HepG2 (cell line): Measurements from ENCODE around the gene SLC2A2. TPM values are rescaled to one million over a fixed set of nuclear protein-coding genes. Genes with fewer than 3 reads are reported as not detected.
A peak's percentile ranks its signal among the peaks of the same experiment; 100 is the strongest.

ENCODE experiments used
- FOXO1 ChIP-seq: sonication (generic); formaldehyde crosslinking; IDR thresholded peaks from 2 replicates; pipeline ENCODE4 v1.4.0; 2020; ENCODE audit warnings: missing genetic modification reagents
- HDAC1 ChIP-seq: sonication (generic); formaldehyde crosslinking; IDR thresholded peaks from 2 replicates; pipeline ENCODE4 v1.5.1; 2020; ENCODE audit warnings: mild to moderate bottlenecking, missing genetic modification reagents
- REPIN1 ChIP-seq: sonication (generic); formaldehyde crosslinking; IDR thresholded peaks from 2 replicates; pipeline ENCODE4 v1.8.0; 2022; ENCODE audit warnings: missing genetic modification reagents, low read depth, mild to moderate bottlenecking, borderline replicate concordance
- ZNF282 ChIP-seq: fragments of 450-650 bp; IDR thresholded peaks from 2 replicates; pipeline ENCODE4 v1.6.1; 2018; ENCODE audit not compliant: partially characterized antibody
- ZSCAN20 ChIP-seq: sonication (generic); formaldehyde crosslinking; IDR thresholded peaks from 2 replicates; pipeline ENCODE4 v1.4.0; 2020; ENCODE audit warnings: missing genetic modification reagents, mild to moderate bottlenecking, borderline replicate concordance
- polyA plus RNA-seq, 8 experiments: library from polyadenylated mRNA; depleted of rRNA in 3 of 8; stranded (reverse) in 7 of 8; unstranded in 1 of 8; fragments of >200 nt; fragmentation: Illumina TruSeq in 4 of 8; extraction: Trizol in 4 of 8; gene quantifications; 2 replicates each; pipeline versions ENCODE4 v1.2.1 to v1.2.3, GENCODE V29; 2011 to 2016; ENCODE audit warnings: low read depth in 4 of 8, missing spikeins in 1 of 8, mixed read lengths in 1 of 8; ENCODE audit not compliant: insufficient read depth in 1 of 8
- total RNA-seq, 5 experiments: library from RNA; depleted of rRNA; stranded (reverse); fragments of >200 nt; fragmentation: Illumina TruSeq; extraction: Trizol; gene quantifications; 2 replicates each; pipeline ENCODE4 v1.2.3, GENCODE V29; 2016; ENCODE audit warnings: low read depth in 1 of 5
- TF ChIP-seq, protein P1 (sequence below): sonication (generic); formaldehyde crosslinking; IDR thresholded peaks from 2 replicates; pipeline ENCODE4 v1.5.0; 2020; ENCODE audit warnings: mild to moderate bottlenecking, missing genetic modification reagents, borderline replicate concordance
- TF ChIP-seq, protein P2 (sequence below): sonication (generic); formaldehyde crosslinking; IDR thresholded peaks from 2 replicates; pipeline ENCODE4 v1.4.0; 2020; ENCODE audit warnings: mild to moderate bottlenecking, missing genetic modification reagents
- TF ChIP-seq, protein P3 (sequence below): sonication (generic); formaldehyde crosslinking; IDR thresholded peaks from 2 replicates; pipeline ENCODE4 v1.9.0; 2021; ENCODE audit warnings: missing genetic modification reagents, mild to moderate bottlenecking, borderline replicate concordance
- TF ChIP-seq, protein P4 (sequence below): IDR thresholded peaks from 2 replicates; pipeline ENCODE4 v1.6.1; 2012; ENCODE audit warnings: low read length, improper control_type of control experiment
- TF ChIP-seq, protein P5 (sequence below): sonication (generic); formaldehyde crosslinking; IDR thresholded peaks from 2 replicates; pipeline ENCODE4 v1.8.0; 2022; ENCODE audit warnings: missing genetic modification reagents, mild to moderate bottlenecking, inconsistent platforms, borderline replicate concordance
- TF ChIP-seq, protein P6 (sequence below): sonication (generic); formaldehyde crosslinking; IDR thresholded peaks from 2 replicates; pipeline ENCODE4 v1.4.0; 2020; ENCODE audit warnings: missing genetic modification reagents, low read depth, mild to moderate bottlenecking, borderline replicate concordance
- TF ChIP-seq, protein P7 (sequence below): IDR thresholded peaks from 2 replicates; pipeline ENCODE4 v1.6.1; 2016; ENCODE audit warnings: missing biosample characterization, missing genetic modification reagents, low read depth

SLC2A2 gene
- total and polyA plus RNA-seq, 2 of the 13 experiments (the other 11 are each of a cell fraction or from before 2014, with no cell fraction given): 19.5 to 23.2 TPM

DNA sequence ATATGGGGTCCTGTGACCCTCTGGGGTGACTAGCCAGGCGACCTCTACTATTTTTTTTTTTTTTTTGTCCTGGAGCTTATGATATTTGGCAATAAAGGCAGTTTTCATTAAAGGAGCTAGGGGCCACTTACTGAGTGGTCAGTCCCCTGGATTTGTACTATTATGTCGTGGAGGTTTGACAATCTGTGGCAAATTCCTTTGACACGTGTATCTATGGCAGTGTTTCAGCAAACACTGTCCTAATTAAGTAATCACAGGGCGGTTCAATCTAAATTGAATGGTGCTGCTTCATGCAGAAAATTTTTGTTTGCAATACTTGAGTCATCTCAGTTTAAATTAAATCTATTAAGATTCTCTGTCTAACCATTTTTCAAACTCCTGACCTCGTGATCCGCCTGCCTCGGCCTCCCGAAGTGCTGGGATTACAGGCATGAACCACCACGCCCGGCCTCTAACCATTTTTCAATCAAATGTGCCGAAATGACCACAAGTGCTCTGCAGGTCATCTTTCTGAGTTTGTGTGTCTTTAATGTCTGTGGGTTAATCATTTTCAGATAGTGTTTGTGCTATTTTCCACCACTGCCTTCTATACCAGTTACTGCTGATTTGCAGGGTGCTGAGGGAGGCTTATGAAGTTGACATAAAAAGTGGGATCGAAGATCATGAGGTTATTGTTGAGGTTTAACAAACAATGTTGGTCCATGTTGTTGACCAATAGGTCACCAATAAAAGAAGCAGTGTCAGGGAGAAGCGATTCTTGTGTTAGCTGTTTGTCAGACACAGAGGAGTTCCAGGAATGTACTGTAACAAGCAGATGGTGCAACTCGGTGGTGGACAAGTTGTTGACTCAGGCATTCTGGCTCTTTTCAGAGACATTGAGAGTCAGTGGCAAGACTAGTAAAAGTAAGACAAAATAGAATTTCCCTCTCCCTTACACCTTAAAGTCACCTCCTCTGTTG, 18.6 kb upstream of the SLC2A2 start (continued):
- TF ChIP-seq, protein P1, sequence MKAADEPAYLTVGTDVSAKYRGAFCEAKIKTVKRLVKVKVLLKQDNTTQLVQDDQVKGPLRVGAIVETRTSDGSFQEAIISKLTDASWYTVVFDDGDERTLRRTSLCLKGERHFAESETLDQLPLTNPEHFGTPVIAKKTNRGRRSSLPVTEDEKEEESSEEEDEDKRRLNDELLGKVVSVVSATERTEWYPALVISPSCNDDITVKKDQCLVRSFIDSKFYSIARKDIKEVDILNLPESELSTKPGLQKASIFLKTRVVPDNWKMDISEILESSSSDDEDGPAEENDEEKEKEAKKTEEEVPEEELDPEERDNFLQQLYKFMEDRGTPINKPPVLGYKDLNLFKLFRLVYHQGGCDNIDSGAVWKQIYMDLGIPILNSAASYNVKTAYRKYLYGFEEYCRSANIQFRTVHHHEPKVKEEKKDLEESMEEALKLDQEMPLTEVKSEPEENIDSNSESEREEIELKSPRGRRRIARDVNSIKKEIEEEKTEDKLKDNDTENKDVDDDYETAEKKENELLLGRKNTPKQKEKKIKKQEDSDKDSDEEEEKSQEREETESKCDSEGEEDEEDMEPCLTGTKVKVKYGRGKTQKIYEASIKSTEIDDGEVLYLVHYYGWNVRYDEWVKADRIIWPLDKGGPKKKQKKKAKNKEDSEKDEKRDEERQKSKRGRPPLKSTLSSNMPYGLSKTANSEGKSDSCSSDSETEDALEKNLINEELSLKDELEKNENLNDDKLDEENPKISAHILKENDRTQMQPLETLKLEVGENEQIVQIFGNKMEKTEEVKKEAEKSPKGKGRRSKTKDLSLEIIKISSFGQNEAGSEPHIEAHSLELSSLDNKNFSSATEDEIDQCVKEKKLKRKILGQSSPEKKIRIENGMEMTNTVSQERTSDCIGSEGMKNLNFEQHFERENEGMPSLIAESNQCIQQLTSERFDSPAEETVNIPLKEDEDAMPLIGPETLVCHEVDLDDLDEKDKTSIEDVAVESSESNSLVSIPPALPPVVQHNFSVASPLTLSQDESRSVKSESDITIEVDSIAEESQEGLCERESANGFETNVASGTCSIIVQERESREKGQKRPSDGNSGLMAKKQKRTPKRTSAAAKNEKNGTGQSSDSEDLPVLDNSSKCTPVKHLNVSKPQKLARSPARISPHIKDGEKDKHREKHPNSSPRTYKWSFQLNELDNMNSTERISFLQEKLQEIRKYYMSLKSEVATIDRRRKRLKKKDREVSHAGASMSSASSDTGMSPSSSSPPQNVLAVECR: peak; percentile 79; the same call in 1 of the 2 replicates
- TF ChIP-seq REPIN1 (CRISPR knock-in tag) (peak; percentile 99), ZSCAN20 (CRISPR knock-in tag) (no peak), HDAC1 (CRISPR knock-in tag) (peak; percentile 96), FOXO1 (CRISPR knock-in tag) (peak; percentile 100), ZNF282 (no peak)
- TF ChIP-seq, protein P2, sequence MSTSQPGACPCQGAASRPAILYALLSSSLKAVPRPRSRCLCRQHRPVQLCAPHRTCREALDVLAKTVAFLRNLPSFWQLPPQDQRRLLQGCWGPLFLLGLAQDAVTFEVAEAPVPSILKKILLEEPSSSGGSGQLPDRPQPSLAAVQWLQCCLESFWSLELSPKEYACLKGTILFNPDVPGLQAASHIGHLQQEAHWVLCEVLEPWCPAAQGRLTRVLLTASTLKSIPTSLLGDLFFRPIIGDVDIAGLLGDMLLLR (CRISPR knock-in tag): no peak
- TF ChIP-seq, protein P3, sequence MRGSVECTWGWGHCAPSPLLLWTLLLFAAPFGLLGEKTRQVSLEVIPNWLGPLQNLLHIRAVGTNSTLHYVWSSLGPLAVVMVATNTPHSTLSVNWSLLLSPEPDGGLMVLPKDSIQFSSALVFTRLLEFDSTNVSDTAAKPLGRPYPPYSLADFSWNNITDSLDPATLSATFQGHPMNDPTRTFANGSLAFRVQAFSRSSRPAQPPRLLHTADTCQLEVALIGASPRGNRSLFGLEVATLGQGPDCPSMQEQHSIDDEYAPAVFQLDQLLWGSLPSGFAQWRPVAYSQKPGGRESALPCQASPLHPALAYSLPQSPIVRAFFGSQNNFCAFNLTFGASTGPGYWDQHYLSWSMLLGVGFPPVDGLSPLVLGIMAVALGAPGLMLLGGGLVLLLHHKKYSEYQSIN: no peak
- TF ChIP-seq, protein P4, sequence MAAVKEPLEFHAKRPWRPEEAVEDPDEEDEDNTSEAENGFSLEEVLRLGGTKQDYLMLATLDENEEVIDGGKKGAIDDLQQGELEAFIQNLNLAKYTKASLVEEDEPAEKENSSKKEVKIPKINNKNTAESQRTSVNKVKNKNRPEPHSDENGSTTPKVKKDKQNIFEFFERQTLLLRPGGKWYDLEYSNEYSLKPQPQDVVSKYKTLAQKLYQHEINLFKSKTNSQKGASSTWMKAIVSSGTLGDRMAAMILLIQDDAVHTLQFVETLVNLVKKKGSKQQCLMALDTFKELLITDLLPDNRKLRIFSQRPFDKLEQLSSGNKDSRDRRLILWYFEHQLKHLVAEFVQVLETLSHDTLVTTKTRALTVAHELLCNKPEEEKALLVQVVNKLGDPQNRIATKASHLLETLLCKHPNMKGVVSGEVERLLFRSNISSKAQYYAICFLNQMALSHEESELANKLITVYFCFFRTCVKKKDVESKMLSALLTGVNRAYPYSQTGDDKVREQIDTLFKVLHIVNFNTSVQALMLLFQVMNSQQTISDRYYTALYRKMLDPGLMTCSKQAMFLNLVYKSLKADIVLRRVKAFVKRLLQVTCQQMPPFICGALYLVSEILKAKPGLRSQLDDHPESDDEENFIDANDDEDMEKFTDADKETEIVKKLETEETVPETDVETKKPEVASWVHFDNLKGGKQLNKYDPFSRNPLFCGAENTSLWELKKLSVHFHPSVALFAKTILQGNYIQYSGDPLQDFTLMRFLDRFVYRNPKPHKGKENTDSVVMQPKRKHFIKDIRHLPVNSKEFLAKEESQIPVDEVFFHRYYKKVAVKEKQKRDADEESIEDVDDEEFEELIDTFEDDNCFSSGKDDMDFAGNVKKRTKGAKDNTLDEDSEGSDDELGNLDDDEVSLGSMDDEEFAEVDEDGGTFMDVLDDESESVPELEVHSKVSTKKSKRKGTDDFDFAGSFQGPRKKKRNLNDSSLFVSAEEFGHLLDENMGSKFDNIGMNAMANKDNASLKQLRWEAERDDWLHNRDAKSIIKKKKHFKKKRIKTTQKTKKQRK: 0 out of 2 replicates have a peak, but pooled peaks have one; percentile 6
- TF ChIP-seq, protein P5, sequence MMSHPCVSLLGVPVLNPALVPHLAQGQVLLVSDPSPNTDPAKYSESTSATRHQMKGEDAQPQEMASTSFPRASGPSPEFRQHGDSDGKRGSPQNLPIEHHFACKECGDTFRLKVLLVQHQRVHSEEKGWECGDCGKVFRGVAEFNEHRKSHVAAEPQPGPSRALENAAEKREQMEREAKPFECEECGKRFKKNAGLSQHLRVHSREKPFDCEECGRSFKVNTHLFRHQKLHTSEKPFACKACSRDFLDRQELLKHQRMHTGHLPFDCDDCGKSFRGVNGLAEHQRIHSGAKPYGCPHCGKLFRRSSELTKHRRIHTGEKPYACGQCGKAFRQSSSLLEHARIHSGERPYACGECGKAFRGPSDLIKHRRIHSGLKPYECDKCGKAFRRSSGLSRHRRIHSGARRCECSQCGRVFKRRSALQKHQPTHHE (CRISPR knock-in tag): peak; percentile 77
- TF ChIP-seq, protein P6, sequence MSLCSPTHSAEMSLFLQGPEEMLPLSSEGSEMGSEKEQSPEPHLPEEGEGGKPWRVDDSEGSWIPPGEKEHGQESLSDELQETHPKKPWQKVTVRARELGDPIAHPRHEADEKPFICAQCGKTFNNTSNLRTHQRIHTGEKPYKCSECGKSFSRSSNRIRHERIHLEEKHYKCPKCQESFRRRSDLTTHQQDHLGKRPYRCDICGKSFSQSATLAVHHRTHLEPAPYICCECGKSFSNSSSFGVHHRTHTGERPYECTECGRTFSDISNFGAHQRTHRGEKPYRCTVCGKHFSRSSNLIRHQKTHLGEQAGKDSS (CRISPR knock-in tag): peak; percentile 47; the same call in 1 of the 2 replicates
- TF ChIP-seq, protein P7, sequence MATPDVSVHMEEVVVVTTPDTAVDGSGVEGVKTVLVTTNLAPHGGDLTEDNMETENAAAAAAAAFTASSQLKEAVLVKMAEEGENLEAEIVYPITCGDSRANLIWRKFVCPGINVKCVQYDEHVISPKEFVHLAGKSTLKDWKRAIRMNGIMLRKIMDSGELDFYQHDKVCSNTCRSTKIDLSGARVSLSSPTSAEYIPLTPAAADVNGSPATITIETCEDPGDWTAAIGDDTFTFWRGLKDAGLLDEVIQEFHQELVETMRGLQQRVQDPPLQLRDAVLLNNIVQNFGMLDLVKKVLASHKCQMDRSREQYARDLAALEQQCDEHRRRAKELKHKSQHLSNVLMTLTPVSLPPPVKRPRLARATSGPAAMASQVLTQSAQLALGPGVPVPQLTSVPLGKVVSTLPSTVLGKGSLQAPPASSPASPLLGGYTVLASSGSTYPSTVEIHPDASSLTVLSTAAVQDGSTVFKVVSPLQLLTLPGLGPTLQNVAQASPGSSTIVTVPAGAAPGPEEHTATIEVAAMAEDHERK: no peak
